ENCODE results near the gene ATP5PB. TPM values are rescaled to one million over a fixed set of nuclear protein-coding genes. Genes with fewer than 3 reads are reported as not detected.

The ATP5PB gene
- polyA plus RNA-seq, 1 donor (not counting 4 experiments of a cell fraction or from before 2014, with no cell fraction given): 539 TPM

DNA sequence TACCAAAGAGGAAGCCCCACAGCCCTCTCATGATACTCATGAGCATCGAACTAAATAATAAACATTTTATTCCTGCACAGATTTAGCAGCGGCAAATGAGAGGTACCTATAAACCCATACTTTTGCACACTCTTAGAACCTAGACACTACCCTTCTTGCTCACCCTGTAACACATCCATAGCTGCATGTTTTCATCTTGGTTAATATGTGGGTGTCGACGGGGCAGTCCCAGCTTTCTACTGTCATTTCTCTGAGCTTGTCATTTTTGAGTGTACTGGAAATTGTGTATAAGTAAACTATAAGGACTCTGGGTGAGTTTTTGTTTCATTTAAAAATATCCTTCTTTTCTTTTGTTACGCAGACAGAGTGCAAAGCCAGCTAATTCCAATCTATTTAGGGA lies 47.2 kb upstream of the ATP5PB start:
- H3K9ac ChIP-seq (ENCODE audit: control insufficient read depth, extremely low read depth, insufficient read depth, low read length): no peak overlapping the region
- H3K4me1 ChIP-seq (ENCODE audit: control insufficient read depth, extremely low read depth, insufficient read depth, low read length): no peaks in the 10 kb centered on the region
- no peaks in the 10 kb centered on the region for H3K27me3 ChIP-seq (ENCODE audit: control insufficient read depth, extremely low read depth, insufficient read depth, low read length)
- no peak for FAIRE-seq
- H3K9me3 ChIP-seq (ENCODE audit: control insufficient read depth, low read depth, low read length): no peaks in the 10 kb centered on the region
- H3K4me2 ChIP-seq (ENCODE audit: control insufficient read depth, extremely low read depth, insufficient read depth, low read depth, low read length): no peak overlapping the region
- no peaks in the 10 kb centered on the region for H3K79me2 ChIP-seq (ENCODE audit: control insufficient read depth, insufficient read depth, low read length)
- H3K9me1 ChIP-seq (ENCODE audit: control insufficient read depth, extremely low read depth, insufficient read depth, low read length): no peaks in the 10 kb centered on the region
- no peak for DNase-seq (ENCODE audit: low read depth, low spot score)
- no peak overlapping the region for H3K27ac ChIP-seq (ENCODE audit: control insufficient read depth, insufficient read depth, low read length)
- no peak for TF ChIP-seq EZH2 (IDR thresholded peaks at IDR 0.05; ENCODE audit: low read length)
- TF ChIP-seq, protein P1, sequence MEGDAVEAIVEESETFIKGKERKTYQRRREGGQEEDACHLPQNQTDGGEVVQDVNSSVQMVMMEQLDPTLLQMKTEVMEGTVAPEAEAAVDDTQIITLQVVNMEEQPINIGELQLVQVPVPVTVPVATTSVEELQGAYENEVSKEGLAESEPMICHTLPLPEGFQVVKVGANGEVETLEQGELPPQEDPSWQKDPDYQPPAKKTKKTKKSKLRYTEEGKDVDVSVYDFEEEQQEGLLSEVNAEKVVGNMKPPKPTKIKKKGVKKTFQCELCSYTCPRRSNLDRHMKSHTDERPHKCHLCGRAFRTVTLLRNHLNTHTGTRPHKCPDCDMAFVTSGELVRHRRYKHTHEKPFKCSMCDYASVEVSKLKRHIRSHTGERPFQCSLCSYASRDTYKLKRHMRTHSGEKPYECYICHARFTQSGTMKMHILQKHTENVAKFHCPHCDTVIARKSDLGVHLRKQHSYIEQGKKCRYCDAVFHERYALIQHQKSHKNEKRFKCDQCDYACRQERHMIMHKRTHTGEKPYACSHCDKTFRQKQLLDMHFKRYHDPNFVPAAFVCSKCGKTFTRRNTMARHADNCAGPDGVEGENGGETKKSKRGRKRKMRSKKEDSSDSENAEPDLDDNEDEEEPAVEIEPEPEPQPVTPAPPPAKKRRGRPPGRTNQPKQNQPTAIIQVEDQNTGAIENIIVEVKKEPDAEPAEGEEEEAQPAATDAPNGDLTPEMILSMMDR (optimal IDR thresholded peaks at IDR 0.05 in 1 of 3, IDR thresholded peaks at IDR 0.05 in 1 of 3, conservative IDR thresholded peaks at IDR 0.05 in 1 of 3; ENCODE audit: extremely low read depth in 1 of 3, insufficient read depth in 2 of 3, low read length in 3 of 3): no peak
- dilution Hi-C loops (cut with MboI; ENCODE audit: extremely low pct_ligation_motif_present, low sequenced_read_pairs): no loop called here
- no peaks in the 10 kb centered on the region for H4K20me1 ChIP-seq (ENCODE audit: control insufficient read depth, extremely low read depth, insufficient read depth, low read length)
- H3K36me3 ChIP-seq (ENCODE audit: control insufficient read depth in 2 of 2, extremely low read depth in 1 of 2, insufficient read depth in 2 of 2, low read length in 2 of 2): no peaks in the 10 kb centered on the region
- H2AFZ ChIP-seq (ENCODE audit: control insufficient read depth, low read length): no peak overlapping the region
- no peak overlapping the region for H3K4me3 ChIP-seq (ENCODE audit: control insufficient read depth in 2 of 3, extremely low read depth in 1 of 3, insufficient read depth in 2 of 3, low read depth in 1 of 3, low read length in 3 of 3)

DNA sequence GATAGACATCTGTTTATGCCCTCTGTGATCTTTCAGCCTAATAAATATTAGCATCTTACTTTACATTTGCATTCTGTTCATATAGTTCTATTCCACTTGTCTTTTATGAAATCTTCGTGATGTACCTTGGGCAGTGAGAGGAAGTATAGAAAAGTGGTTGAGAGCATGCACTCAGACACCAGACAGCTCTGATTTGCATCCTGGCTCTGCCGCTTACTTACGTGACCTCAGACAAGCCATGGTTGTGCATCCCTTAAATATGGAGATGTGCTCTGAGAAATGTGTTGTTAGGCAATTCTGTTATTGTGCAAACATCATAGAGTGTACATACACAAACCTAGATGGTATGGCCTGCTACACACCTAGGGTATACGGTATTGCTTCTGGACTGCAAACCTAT lies 44.7 kb upstream of the ATP5PB start:
- Histone ChIP-seq H3K9ac (ENCODE audit: control insufficient read depth, extremely low read depth, insufficient read depth, low read length) (no peak overlapping the region), H3K27ac (ENCODE audit: control insufficient read depth, insufficient read depth, low read length) (no peak overlapping the region), H3K79me2 (ENCODE audit: control insufficient read depth, insufficient read depth, low read length) (no peaks in the 10 kb centered on the region), H3K4me2 (ENCODE audit: control insufficient read depth, extremely low read depth, insufficient read depth, low read depth, low read length) (no peak overlapping the region), H3K9me3 (ENCODE audit: control insufficient read depth, low read depth, low read length) (no peaks in the 10 kb centered on the region), H3K4me1 (ENCODE audit: control insufficient read depth, extremely low read depth, insufficient read depth, low read length) (no peaks in the 10 kb centered on the region), H3K4me3 (ENCODE audit: control insufficient read depth in 2 of 3, extremely low read depth in 1 of 3, insufficient read depth in 2 of 3, low read depth in 1 of 3, low read length in 3 of 3) (no peak overlapping the region), H4K20me1 (ENCODE audit: control insufficient read depth, extremely low read depth, insufficient read depth, low read length) (no peaks in the 10 kb centered on the region), H3K27me3 (ENCODE audit: control insufficient read depth, extremely low read depth, insufficient read depth, low read length) (no peaks in the 10 kb centered on the region), H2AFZ (ENCODE audit: control insufficient read depth, low read length) (no peak overlapping the region), H3K9me1 (ENCODE audit: control insufficient read depth, extremely low read depth, insufficient read depth, low read length) (no peaks in the 10 kb centered on the region), H3K36me3 (ENCODE audit: control insufficient read depth in 2 of 2, extremely low read depth in 1 of 2, insufficient read depth in 2 of 2, low read length in 2 of 2) (no peaks in the 10 kb centered on the region)
- dilution Hi-C loops (cut with MboI; ENCODE audit: extremely low pct_ligation_motif_present, low sequenced_read_pairs): no loop called here
- DNase-seq (ENCODE audit: low read depth, low spot score): no peak
- no peak for FAIRE-seq
- TF ChIP-seq EZH2 (IDR thresholded peaks at IDR 0.05; ENCODE audit: low read length): no peak
- TF ChIP-seq, protein P1 (optimal IDR thresholded peaks at IDR 0.05 in 1 of 3, IDR thresholded peaks at IDR 0.05 in 1 of 3, conservative IDR thresholded peaks at IDR 0.05 in 1 of 3; ENCODE audit: extremely low read depth in 1 of 3, insufficient read depth in 2 of 3, low read length in 3 of 3): no peak
